Lung microvascular endothelial cell (primary cell): ENCODE results near the gene GJB6. TPM values are rescaled to one million over a fixed set of nuclear protein-coding genes. Genes with fewer than 3 reads are reported as not detected.

ENCODE experiments used
- DNase-seq, 2 donors: peaks; one replicate each; pipeline versions ENCODE4 v3.0.0 to v3.0.0-alpha.2; 2010; ENCODE audit warnings: low read depth in 2 of 2
- total RNA-seq: library from RNA; depleted of rRNA; stranded (reverse); fragments of >200 nt; gene quantifications from 2 replicates; pipeline ENCODE4 v1.2.1, GENCODE V29; 2014

Gene GJB6
- total RNA-seq, 1 donor from 2014 or later: not detected

DNA sequence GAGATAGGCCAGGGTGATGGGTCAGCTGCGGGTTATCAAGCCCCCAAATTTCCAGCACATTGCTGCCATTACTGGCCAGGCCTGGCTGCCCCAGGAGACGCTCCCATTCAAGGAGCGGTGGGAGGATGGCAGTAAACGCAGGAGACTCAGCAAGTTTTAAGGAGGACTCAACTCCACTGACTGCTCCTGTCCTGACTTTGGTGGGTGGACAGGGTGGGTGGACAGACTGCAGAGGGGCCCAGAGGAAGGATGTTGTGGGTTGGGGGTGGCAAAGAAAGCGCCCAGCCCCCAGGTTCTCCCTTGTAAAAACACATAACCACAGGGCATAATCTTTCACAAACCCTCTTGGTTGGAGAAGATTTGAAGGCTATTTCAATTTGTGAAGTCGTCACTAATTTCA, 4.4 kb downstream of the GJB6 start:
- DNase-seq: no peak

DNA sequence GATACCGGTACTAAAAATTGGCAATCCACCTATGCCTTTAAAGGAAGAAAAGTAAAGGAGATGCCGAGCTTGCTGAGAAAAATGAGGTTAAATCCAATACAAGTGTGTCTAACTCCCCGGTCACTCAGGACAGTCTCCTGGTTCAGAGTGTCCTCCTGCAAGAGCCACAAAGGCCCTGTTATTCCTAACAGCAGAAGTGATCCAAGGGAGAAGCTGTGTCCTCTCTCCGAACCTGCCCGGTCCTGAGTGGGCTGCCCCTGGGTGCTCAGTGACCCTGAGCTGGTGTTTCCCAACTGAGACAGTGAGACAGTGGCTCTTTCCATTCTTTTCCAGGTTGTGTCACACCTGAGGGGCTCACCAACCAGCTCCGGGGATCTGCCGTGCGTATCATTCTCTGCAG, 4.8 kb downstream of the GJB6 start:
- no peak for DNase-seq

DNA sequence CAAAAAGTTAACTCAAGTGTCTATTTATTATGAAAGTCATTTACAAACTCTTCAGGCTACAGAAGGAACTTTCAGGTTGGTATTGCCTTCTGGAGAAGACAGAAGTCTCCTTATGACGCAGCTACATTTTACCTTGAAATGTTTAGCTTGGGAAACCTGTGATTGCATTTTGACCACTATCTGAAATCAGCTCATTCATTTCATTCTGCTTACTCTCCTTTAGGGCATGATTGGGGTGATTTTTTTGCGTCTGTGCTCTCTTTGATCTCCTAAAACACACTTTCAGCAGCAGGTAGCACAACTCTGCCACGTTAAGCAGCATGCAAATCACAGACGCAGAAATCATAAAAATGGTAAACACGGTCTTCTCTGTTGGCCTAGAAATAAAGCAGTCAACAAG, 9.6 kb downstream of the GJB6 start:
- DNase-seq: no peak

DNA sequence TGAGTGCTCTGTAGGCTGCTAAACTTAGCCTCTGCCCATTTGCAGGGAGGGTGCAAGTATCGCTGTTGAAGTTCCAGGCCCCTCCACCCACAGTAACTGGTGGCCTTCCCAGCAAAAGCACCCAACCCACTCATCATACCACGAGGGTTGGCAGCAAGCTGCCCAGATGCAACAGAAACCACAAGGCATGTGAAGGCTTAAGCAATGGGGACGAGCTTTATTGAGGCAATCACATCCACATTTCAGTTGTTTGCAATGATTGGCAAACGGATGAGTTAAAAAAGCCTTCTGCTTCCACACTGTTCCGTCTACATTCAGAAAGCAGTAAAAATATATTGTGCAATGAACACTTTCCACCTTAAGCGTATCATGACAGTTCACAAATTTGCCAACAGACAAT, 10.3 kb downstream of the GJB6 start:
- no peak for DNase-seq

DNA sequence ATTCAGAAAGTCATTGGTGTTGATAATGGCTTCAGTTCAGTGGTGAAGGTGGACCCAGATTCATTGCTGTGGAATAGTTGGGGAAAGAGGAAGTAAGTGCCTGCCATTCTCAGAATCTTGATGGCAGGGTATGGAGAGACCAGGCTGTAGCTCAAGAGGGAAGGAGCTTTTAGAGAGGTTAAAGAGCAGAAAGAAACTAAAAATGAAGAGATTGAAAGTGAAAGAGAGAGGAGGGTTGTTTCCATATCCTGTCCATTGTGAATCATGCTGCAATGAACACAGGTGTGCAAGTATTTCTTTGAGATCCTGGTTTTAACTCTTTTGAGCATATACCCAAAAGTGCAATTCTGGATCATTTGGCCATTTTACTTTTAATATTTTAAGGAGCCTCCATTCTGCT, 12.5 kb downstream of the GJB6 start:
- DNase-seq: no peak

DNA sequence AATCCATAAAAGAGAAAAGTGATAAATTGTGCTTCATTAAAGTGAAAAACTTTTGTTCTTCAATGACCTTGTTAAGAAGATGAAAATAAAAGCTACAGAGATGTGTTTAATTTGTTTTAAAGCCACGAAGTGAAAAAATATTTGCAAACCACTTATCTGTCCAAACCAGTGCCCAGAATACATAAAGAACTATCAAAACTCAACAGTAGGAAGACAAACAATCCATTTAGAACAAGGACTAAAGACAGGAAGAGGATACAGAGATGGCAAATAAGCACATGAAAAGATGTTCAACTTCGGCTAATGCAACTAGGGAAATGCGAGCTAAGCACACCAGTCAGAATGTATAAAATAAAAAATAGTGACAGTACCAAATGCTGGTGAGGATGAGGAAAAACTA, 15.0 kb downstream of the GJB6 start:
- no peak for DNase-seq

DNA sequence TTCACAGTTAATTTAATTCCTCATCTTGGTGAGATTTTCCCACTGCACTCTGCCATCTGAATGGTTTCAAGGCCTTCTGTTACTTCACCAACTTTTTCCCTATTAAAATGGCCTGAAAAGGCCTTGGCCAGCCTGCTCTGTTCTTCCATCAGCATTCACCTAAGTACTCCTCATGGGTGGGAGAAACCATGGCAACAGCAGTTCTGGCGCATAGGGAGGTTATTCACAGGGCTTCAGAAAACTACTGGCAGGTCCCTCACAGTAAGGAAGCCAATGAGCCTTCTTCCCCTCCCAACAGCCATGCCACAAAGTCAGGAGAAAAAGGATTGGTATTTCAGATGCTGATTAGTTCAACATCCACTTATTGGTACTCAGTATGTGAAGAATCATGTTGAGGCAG, 22.2 kb downstream of the GJB6 start:
- DNase-seq: no peak

DNA sequence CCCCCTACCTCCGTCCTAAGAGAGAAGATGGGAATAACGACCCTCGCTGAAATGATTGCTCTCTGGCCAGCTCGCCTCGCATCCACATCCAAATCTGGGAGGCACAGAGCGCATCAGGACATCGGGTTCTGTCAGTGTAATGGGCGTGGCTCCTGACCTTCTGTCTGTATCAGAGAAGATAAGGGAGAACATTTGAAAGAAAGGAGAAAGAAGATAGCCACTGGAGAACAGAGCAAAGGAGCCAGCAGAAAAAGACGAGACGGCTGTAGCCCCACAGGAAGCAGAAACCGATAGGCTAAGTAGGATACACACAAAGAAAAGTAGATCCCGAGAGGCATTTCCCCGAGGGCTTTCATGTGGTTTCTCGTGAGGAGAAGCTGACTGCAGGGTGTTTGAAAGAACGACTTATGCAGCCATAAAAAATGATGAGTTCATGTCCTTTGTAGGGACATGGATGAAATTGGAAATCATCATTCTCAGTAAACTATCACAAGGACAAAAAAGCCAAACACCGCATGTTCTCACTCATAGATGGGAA, 25.4 kb downstream of the GJB6 start:
- DNase-seq: no peak

DNA sequence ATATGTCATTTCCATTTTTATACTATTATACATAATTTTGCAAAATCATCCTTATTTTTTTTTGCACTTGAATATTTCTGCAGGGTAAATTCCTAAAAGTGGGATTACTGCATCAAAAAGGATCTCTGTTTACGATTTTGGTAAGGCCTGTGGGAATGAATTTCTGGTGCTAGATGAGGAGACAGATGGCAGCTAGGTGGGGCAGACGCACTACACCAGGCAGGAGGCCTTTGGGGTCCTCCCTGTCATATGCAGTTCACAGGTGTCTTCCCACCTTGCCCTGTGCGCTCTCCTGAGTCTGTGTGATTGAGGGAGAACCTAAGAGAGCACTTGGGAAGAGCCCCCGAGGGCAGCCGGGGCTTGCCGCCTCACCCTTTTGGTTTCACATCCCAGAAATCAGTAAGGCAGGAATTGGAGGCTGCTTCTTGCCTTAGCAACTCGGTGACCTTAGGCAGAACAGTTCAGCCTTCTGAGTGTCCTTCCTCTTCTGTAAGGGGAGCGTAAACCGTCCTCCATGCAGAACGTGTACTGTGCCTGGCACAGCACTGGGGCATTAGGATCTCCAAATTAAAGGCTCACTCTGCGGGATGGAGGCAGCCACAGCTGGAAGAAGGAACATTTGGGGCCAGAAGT, 25.9 kb downstream of the GJB6 start:
- no peak for DNase-seq

DNA sequence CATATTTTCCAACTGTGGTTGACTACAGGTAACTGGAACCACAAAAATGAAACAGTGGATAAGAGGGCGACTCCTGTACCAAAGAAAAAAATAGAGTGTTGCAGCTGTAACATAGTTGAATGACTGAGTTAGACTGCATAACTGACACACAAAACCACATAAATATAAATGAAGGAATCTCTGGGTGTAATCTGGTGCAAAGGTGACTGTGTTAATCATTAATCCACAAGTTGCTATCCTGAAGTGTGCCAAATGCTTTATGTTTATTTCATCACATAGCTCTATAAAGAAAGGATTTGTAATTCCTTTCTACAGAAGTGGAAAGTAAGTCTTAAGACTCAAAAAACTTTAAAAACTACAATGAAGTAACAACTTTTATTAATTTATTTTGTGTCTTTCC, 33.3 kb downstream of the GJB6 start:
- DNase-seq: no peak

DNA sequence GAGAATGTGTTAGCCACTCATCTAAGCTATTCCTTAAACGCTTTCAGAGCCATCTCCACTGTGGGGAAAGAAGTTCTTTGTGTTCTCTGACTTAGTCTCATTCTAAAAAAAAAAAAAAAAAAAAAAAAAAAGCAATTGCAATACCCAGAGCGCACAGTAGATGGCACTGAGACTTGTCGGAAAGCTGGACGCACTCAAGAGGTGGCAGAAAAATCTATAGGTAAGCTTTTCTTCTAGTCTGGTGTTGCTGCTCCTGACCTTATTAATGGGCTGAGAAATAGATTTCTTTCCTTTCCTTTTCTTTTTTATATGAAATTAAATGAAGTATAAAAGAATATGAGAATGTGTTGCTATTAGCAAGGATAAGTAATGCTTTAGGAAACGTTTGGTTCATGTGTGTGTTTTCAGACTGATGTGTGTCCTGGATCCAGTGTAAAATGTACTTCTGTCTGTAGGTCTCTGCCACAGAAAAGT, 34.7 kb downstream of the GJB6 start:
- peak; percentile 61 for DNase-seq

DNA sequence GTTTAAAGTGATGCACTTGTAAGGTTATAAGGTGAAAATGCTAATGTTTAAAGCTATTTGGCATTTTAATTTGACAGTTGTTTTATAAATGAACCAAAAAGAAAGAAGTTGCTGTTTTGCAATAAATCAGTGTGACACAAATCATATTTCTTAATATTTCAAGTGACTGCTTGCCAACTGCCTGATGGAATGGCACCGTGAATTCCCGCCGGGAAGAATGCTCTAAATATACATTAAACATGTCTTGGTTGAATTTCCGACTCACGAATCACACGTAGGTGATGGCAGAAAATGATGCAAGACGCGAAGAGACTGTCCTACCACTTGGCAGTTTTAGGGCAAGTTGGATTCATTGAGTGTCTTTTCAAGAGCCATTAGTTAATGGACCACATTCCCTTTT, 36.3 kb downstream of the GJB6 start:
- DNase-seq: no peak

DNA sequence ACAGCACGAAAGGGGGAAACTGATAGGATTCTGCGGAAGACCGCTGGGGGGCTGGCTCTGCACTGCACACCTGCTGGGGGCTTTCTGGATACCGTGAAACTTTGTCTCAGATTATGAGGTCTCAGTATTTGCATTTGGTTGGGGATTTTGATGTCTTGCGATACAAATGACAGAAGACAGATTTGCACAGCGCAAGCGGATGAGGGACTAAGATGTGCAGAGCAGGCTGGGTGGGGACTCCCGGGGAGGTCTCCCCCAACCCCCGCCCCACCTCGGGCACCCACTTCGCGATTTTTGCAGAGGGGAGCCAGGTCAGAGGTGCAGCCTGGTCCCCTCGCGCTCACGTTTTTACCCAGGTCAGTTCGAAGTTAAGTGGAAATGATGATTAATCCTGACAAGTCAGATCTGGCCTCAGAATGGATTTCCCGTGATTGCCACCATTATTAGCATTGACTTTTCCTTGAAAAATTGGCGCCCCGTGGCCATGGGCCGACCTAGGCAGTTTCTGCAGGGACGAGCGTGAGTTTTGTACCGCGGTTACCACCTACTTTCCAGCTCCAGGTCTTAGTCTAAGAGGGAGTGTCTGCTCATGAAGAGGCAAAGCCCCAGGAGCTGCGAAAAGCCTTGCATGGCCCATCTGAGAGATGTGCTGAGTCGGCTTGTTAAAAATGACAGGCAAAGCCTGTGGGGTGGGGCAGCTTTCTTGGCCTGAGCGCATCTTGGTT, 38.0 kb downstream of the GJB6 start:
- no peak for DNase-seq

DNA sequence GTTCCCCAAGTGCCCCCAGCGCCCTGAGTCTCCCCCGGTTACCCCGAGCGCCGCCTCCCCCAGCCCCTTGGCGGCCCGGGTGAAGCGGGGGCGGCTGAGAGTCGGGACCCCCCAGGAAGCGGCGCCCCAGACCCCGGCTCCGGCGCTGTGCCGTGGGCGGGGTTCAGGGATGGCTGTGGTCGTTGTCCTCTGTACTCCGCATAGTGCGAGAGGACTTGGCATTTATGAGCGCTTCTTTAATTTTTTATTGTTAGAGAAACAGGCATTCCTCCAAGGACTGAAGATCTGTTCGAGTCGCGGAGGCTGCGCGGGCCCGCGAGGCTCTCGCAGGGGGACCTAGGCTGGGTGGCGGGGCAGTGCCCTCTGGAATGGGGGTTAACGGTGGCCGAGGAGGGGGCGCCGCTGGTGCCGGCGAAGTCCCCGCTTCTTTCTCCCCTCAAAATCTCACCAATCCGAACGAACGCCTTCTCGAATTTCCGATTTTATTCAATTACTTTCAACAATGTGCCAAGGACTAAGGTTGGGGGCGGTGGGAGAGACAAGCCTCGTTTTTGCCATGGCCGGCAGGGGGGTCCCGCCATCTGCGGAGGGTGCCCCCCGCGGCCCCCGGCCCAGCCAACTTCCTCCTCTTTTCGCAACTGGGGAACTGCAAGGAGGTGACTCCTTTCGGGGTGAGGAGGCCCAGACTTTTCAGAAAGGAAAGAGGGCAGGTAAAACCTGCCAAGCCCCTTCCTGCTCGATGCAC, 38.8 kb downstream of the GJB6 start:
- no peak for DNase-seq

DNA sequence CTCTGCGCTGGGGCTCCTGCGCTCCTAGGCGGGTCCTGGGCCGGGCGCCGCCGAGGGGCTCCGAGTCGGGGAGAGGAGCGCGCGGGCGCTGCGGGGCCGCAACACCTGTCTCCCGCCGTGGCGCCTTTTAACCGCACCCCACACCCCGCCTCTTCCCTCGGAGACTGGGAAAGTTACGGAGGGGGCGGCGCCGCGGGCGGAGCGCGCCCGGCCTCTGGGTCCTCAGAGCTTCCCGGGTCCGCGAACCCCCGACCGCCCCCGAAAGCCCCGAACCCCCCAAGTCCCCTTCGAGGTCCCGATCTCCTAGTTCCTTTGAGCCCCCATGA, 39.3 kb downstream of the GJB6 start, which contains the start of gene GJB2:
GJB2 (minus strand) TSS at position 103 of the 326 bp plus-strand sequence. CDS start 3,357 bp downstream, outside the sequence.
- no peak for DNase-seq

DNA sequence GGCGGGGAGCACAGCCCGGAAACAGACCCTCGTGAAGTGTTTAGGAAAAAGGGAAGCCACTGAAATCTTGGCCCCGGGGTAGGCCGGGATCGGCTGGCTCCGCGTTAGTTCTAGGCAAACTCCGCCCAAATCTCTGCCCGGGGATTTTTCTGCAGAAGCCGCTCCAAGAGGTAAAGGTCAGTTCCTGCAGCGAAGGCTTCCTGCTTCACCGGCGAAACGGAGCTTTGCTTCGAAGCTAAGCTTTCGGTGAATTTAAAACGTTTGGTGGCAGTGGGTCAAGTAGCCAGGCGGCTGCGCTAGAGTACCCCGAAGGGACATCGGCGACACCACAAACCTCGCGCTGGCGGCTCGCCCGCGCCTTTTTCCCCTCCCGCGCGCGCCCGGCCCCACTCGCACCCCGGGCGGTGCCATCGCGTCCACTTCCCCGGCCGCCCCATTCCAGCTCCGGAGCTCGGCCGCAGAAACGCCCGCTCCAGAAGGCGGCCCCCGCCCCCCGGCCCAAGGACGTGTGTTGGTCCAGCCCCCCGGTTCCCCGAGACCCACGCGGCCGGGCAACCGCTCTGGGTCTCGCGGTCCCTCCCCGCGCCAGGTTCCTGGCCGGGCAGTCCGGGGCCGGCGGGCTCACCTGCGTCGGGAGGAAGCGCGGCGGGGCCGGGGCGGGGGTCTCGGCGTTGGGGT, 39.8 kb downstream of the GJB6 start:
- peak in 1 of 2 donors; percentile 16 for DNase-seq

DNA sequence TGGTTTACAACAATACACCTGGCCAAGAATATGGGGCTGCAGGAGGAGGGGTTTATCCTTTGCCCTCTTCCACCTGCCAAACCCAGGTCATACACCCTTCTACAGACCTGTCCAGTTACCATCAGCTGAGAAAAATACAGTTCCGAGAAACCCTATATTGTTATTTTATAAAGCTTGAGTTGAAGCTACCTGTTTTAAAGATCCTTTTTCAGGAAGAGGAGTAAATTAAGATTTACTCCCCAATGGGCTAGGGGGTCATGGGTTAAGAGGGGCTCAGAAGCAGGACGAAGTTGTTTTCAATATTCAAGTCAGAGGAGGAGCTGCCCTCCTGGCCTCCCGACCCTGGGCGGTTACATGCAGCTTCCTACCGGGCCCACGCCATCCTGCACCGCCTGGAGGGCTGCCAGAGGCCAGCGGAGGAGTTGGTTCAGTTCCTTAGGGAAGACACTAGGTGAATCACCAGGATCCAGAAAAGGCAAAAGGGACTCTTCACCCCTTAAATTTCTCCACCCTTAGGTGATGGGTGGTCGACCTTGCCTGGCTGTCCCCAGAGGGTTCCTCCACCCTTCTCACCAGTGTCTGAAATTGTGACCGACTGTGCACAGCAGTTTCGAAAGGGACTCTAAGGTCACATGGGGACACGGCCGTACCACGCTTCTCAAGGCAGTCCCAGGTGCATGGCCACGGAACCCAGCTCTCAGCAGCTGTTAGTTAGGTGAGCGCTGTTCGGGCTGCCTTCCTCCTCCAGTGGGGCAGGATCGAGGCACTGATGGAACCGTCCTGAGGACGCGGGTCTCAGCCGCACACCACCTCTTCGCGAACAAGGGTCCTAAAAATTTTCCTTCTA, 40.6 kb downstream of the GJB6 start:
- peak in 1 of 2 donors; percentile 30 for DNase-seq

DNA sequence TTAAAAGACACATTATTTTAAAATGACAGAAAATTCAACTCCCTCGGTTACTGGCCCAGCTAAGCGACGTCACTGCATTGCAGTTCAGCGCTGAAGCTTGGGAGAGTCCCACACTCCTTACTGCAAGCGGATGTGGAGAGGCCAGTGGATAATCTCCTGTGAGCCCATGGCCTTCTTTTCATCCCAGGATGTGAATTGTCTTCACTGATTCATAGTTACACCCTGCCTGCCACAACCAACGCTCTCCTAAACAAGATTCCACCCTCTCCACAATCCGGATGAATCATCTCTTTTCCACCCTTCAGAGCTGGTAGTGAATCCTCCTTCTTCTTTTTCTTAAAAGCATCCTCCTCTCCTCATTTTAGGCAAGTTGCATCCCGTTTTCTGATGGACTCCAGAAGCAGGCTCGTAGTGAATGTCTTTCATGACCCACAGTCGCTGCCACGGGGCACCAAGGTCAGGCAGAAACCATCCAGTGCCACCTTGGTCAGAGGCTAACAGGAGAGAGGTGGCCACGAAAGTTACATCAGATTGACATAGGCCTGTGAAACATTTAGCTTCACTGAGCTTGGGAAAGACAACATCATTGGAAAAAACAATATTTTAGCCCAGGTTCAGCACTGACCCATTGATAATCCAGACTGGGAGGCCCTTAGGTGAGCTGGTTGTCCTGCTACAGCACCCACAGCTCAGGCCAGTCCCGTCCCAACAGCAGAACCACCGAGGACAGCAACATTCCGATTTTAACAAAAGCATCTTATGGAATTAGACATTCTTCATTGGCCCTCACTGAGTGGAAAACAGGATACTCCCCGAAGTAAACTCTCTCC, 41.4 kb downstream of the GJB6 start:
- DNase-seq: peak in 1 of 2 donors; percentile 51

DNA sequence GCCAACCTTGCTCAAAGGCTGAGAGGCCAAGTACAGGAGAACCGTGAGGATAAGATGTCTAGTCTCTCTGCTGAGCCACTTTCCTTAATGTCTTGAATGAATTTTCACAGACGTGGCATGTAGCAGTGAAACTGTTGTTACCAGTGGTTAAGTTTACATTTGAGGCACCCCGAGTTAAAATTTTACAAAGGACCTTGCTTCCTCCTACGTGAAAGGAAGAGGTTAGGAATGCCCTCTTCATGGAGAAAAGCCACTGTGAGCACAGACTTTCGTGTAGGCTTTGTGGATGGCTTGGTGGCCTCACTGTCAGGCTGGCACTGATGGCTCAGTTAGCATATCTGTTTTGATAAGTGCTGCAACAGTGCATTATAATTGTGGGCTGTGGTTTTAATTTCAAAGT, 42.0 kb downstream of the GJB6 start:
- no peak for DNase-seq
